HEK293T (cell line): ENCODE results near the gene TIGD7.

Experiments
- ARNT ChIP-seq: fragments of 450-650 bp; IDR thresholded peaks from 2 replicates; pipeline ENCODE4 v1.6.1; 2017; ENCODE audit warnings: mild to moderate bottlenecking
- BHLHE40 ChIP-seq: fragments of 450-650 bp; IDR thresholded peaks from 2 replicates; pipeline ENCODE4 v1.6.1; 2016; ENCODE audit warnings: mild to moderate bottlenecking, moderate library complexity, borderline replicate concordance
- CTBP1 ChIP-seq: fragments of 450-650 bp; IDR thresholded peaks from 2 replicates; pipeline ENCODE4 v1.6.1; 2016; ENCODE audit warnings: borderline replicate concordance
- FOXM1 ChIP-seq: fragments of 450-650 bp; IDR thresholded peaks from 2 replicates; pipeline ENCODE4 v1.6.1; 2017; ENCODE audit warnings: mild to moderate bottlenecking, borderline replicate concordance
- HDGF ChIP-seq: fragments of 450-650 bp; IDR thresholded peaks from 2 replicates; pipeline ENCODE4 v1.6.1; 2017; ENCODE audit warnings: antibody characterized with exemption, borderline replicate concordance
- LEF1 ChIP-seq: fragments of 450-650 bp; IDR thresholded peaks from 2 replicates; pipeline ENCODE4 v1.6.1; 2017; ENCODE audit warnings: mild to moderate bottlenecking, borderline replicate concordance
- SP1 ChIP-seq: fragments of 450-650 bp; IDR thresholded peaks from 2 replicates; pipeline ENCODE4 v1.6.1; 2017
- TARDBP ChIP-seq: fragments of 450-650 bp; IDR thresholded peaks from 2 replicates; pipeline ENCODE4 v1.6.1; 2016
- TF ChIP-seq, protein P1 (sequence below): fragments of 450-650 bp; IDR thresholded peaks from 2 replicates; pipeline ENCODE4 v1.6.1; 2016

DNA sequence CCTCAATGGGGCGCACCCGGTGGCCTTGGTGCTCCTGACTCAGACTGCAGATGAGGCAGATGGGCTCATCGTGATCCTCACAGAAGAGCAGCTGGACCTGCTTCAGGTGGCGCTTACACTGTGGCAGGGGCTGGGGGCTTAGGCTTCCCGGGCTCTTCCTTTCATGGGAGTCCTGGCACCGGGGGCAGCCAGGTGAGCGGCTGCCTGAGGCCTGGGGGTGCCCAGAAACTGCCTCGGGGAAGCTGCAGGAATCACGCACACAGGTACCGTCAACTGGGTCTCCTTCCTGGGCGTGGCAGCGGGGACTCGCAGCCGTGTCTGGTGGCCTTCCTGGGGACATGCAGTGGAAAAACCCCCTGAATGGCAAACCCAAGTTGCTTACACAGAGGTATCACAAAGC lies 55.8 kb downstream of the TIGD7 start:
- TF ChIP-seq BHLHE40 (no peak), ARNT (no peak), TARDBP (no peak), SP1 (no peak), FOXM1 (no peak), LEF1 (no peak), CTBP1 (no peak), HDGF (no peak)
- TF ChIP-seq, protein P1, sequence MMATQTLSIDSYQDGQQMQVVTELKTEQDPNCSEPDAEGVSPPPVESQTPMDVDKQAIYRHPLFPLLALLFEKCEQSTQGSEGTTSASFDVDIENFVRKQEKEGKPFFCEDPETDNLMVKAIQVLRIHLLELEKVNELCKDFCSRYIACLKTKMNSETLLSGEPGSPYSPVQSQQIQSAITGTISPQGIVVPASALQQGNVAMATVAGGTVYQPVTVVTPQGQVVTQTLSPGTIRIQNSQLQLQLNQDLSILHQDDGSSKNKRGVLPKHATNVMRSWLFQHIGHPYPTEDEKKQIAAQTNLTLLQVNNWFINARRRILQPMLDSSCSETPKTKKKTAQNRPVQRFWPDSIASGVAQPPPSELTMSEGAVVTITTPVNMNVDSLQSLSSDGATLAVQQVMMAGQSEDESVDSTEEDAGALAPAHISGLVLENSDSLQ: no peak
